ENCODE measurements around the gene TSGA10IP.

The TSGA10IP gene

DNA sequence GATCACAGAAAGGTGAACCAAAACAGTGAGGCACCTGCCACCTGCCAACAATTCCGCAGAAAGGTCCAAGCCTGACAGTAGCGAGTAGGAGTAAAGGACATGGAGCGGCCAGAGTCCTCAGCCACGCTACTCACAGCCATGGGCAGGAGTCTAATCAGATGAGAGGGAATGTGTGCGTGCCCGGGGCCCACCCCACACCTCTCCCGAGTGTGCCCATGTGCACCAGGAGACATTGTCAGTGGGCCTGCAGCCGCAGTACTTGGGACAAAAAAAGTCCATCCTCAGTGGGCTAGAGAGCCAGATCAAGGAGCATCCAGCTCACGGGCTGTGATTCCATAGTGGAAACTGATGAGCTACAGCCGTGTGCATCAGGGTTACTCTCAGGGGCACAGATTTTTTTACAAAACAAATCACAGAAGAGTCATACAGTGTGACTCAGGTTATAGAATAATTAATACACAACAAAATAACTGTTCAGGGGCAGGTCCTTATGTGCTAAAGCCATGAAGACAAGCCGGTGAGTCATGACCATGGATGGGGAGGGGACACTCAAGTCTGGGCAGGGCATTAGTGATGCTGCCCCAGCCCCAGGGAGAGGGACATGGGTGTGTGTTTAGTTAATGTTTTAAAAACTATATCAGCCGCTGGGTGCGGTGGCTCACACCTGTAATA is 28.3 kb downstream of the TSGA10IP start:
- DNase-seq (ENCODE audit: low read depth in 2 of 2, low spot score in 1 of 2): no peak

DNA sequence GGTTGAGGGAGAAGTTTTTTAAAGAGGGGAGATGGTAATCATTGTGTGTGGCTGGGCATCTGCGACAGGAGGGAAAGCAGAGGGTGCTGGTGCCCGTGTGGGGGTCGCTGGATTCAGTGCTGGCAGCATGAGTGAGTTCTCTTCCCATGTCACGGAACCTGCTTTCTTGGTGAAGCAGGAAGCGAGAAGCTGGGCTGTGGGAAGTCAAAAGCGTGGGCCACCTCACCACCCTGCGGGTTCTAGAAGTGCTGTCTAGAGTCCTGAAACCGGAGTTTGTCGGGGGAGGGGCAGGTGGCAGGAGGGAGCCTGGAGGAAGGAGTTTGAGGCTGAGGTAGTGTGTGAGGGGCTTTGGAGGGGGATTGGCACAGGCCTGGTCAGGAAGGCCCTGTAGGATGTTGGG is 30.5 kb downstream of the TSGA10IP start:
- DNase-seq (ENCODE audit: low read depth in 2 of 2, low spot score in 1 of 2): no peak

DNA sequence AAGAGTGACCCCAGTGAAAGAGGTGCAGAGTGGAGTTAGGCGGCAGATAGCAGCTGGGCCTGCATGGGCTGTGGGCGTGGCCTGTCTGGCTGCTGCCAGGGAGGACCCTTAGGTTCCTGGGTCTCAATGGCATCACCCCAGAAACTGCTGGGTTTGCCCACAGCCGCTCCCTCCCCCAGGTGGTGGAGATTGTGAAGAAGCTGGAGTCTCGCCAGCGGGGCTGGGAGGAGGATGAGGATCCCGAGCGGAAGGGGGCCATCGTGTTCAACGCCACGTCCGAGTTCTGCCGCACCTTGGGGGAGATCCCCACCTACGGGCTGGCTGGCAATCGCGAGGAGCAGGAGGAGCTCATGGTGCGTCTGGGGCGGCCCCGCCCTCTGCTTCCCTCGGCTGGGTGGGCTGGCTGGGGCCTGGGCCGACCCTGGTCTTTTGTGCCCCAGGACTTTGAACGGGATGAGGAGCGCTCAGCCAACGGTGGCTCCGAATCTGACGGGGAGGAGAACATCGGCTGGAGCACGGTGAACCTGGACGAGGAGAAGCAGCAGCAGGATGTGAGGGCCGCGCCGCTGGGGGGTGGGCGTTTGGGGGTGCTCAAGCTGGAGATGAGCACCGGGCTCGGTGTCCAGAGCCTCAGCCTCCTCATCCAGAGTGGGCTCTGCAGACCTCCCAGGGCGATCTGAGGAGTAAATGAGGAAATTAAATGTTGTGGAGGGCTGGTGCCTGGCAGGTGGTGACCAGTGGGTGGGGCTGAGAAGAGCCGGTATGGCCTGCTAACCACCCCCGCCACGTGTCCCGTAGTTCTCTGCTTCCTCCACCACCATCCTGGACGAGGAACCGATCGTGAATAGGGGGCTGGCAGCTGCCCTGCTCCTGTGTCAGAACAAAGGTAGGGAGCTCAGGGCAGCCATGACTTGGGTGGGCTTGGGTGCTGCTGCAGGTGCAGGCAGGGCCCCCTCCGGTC is 31.2 kb downstream of the TSGA10IP start:
- DNase-seq (ENCODE audit: low read depth in 2 of 2, low spot score in 1 of 2): no peak

DNA sequence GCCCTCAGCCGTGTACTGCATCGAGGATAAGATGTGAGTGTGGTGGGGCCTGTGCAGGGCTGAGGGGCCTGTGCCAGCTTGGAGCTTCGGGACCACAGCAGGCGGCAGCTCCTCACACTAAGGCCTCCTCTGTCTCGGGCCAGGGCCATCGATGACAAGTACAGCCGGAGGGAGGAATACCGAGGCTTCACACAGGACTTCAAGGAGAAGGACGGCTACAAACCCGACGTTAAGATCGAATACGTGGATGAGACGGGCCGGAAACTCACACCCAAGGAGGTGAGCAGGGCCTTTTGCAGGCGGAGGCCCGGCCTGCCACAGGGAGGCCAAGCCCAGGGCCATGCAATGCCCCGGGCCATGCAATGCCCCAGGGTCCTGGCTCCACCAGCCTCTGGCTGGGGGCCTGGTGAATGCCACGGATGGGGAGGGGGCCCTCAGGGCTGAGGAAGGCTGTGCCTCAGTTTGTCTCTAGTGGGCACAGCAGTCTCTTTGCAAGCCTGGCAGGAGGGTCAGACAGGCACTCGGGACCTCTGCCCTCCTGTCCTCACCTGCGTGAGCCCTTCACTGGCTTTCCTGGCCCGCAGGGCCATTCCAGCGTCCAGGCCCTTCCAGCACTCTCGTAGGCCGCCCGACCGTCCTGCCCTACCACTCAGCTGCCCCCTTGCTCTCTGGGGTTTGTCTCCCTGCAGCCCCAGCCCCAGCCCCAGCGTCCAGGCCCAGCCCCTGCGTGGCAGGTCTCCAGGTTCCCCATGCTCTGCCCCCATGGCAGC is 32.5 kb downstream of the TSGA10IP start:
- no peak for DNase-seq (ENCODE audit: low read depth in 2 of 2, low spot score in 1 of 2)

DNA sequence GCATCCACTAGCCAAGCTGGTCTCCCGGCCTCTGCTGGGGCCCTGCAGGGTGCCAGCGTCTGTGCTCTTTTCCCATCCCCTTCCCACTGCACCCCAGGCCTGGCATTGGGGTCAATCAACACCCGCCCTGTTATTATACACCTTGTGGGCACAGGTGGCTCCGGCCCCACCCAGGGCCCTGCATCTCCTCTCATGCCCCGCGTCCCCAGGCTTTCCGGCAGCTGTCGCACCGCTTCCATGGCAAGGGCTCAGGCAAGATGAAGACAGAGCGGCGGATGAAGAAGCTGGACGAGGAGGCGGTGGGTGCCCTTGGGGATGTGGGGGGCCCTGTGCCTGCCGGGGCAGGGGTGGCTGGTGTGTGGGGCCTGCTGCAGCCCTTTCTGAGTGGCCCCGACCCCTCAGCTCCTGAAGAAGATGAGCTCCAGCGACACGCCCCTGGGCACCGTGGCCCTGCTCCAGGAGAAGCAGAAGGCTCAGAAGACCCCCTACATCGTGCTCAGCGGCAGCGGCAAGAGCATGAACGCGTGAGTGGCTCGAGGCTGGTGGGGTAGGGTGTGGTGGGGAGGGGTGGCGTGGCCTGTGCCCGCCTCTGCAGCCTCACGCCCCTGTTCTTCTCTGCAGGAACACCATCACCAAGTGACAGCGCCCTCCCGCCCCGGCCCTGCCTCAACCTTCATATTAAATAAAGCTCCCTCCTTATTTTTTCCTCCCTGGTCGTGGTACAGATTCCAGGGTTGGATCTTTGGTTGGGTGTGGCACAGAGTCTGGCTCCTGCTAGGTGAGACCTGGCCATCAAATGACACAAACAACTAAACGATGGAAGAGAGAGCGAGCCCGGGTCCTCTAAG is 33.3 kb downstream of the TSGA10IP start:
- DNase-seq (ENCODE audit: low read depth in 2 of 2, low spot score in 1 of 2): no peak

DNA sequence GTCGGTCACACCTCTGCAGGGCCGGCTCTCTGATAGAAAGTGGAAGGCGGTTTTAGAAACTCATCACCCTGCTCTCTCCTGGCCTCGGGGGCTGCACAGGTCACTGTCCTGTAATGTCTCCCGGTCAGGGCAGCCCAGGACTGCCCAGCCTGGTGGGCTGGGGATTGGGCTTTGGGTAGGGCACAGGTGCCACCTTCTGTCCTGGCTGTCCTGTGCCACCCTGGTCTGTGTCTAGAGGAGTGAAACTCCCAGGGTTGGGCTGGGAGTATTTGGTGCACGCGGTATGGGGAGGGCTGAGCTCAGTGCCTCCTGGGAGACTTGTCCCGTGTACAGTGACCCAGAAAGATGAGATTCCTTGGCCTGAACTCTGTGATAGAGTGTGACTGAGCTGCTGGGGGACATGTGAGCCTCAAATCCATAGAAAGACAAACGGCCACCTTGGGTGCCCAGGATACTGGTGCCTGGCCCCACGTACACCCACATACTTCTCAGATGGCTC is 34.0 kb downstream of the TSGA10IP start:
- DNase-seq (ENCODE audit: low read depth in 2 of 2, low spot score in 1 of 2): no peak

DNA sequence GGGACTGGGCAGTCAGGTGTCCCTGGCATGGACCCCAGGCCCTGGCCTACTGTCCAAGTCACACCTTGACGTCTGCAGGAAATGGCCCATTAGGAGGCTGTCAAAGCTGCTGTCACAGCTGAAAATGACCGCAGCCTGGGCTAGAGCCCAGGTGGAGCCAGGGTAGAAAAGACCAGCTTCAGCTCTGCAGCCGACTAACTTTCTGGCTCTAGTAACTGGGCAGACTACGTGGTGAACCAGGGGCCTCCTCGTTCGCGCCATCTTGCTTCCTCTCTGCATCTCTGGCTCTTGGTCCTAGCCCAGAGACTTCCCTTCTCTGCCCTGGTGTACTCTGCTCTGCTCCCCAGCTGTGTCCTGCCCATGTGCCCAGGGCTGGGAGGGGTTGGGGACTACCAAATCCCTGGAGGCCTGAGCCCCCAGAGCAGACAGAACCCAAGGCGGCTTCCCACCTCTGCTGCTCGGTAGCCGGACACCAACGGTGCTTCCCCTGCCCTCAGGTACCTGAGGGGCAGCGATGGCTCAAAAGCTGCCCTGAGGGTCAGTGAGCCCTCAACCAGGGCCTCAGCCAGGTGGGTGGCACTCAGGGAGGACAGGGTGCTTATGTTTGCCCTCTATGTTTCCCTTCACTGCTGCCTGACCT is 35.9 kb downstream of the TSGA10IP start:
- DNase-seq (ENCODE audit: low read depth in 2 of 2, low spot score in 1 of 2): no peak

DNA sequence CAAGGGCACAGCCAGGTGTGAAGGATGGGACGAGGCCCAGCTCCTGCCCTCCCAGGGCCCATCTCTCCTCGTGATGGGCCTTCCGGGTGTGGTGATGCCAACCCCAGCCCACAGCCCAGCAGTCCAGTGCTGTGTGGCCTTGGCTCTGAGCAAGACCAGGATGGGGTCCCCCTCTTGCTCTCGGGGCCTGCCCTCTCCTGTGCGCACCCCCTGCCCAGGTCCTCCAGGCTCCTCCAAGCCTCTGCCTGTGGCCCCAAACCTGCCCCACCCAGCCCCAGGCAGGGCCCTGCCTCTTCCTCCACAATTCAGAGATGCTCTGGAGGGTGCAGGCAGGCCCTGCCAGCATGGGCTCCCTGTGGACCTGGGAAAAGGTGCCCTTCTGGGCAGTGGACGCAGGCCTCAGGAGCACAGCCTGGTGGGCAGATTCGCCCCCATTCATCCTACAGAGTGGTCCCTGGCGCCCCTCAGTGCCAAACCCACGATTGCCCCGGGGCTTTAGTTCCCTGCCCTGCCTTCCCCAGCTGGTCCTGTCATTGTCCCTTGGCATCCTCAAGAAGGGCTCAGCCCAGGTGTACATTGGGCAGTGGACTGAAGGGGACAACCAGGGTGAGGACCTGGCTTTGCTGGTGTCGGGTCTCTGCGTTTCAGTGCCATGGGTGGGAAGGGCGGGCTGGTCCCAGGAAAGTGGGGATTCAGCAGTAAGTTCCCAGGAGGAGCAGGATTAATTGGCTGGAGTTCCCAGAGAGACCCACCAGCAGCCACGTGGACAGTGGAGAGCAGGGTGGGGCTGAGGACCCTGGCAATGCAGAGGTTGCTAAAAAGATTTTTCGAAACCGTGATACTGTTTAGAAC is 36.9 kb downstream of the TSGA10IP start:
- no peak for DNase-seq (ENCODE audit: low read depth in 2 of 2, low spot score in 1 of 2)

DNA sequence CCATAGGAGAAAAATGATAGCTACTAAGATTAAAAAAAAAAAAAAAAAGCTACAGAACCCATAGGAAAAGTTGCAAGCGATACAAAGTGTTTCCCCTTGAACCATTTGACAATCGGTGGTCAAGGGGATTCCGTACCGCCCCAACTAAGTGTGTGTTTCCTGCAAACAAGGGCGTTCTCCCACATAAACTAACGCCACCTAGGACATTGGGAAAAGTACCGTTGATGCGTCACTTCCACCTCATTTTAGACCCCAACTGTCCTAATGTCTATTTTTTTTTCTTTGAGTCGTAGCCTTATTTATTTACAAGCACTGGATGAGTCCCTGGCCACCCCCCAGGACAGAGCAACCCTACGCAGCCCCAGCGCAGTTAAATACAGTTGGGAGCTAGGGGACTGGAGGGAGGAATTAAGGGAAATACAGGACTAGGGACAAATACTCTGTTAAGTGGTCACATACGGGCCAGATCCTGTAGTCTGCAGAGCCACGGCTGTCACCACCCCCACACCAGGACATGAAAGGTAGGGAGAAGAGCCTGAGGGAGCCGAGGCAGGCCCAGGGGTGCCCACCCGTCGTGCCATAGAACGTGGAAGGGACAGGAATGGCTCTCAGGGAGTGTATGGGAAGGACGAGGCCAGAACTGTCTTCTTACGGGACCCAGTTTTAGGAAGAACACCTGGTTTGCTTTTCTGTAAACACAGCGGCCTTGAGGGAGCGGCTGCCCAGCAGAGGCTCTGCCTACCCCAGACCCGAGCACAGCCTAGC is 37.7 kb downstream of the TSGA10IP start:
- no peak for DNase-seq (ENCODE audit: low read depth in 2 of 2, low spot score in 1 of 2)

DNA sequence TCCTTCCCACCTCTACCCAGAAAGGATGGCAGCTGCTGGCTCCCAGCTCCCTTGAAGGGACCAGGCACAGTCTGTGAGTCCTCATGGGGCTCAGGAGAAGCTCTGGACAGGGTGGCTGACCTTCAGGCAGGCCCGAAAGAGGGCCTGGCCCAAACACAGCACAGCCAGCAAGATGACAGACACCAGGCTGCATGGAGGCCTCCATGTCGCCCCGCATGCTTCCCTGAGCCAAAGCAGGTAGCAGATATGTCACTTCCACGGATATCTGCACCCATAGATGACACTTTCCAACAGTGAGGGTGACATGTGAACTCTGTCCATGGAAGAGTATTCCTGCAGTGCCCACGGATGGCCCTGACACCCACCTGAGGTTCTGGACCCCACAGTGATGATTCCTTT is 38.3 kb downstream of the TSGA10IP start:
- DNase-seq (ENCODE audit: low read depth in 2 of 2, low spot score in 1 of 2): no peak

DNA sequence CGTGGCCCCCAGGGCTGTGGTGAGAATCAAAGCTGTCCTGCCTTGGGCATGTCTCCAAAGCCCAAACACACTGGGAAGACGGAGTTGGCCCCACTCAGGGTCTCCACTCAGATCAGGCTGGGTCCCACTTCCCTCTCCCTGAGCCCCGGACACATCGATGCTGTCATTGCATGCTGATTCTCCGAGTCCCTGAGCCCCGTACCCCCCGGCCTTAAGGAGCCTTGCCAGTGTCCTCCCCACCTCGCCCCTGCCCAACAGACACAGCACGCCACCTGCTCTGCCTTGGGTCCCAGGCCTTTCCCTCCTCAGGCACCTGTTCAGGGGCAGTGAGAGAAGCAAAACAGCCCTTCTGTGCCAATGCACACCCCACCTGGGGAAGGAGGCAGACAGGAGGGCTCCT is 42.1 kb downstream of the TSGA10IP start:
- no peak for DNase-seq (ENCODE audit: low read depth in 2 of 2, low spot score in 1 of 2)

DNA sequence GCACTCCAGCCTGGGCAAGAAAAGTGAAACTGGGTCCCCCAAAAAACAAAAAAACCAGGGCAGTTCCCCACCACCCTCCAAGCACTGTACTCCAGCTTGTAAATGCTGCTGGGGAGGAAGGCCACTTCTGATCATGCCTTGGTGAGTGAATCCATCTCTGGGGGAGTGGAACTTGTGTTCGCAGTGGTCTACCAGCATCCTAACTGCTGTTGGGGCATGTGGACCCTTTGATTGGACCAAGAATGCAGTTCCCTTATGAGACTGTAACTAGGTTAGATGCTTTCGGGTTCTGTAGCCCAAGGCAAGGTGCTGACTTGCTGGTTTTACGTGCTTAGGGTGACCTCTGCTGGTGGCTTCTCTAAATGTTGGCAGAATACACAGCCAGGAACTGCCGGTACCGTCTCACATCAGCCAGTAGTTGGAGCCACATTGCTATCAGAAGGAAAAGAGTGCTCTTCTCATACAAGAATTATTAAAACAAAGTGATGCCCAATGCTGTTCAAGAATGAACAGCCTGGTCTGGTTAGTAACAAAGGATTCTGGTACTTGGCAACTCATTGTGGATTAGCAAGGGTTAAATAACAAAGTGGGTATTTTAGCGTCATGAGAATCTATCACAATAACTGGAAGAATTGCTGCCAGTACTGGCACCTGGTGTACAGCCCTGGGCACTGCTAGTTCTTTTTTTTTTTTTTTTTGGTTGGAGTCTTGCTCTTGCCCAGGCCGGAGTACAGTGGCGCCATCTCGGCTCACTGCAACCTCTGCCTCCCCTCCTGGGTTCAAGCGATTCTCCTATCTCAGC is 43.7 kb downstream of the TSGA10IP start:
- DNase-seq (ENCODE audit: low read depth in 2 of 2, low spot score in 1 of 2): peak; percentile 72 to 83

DNA sequence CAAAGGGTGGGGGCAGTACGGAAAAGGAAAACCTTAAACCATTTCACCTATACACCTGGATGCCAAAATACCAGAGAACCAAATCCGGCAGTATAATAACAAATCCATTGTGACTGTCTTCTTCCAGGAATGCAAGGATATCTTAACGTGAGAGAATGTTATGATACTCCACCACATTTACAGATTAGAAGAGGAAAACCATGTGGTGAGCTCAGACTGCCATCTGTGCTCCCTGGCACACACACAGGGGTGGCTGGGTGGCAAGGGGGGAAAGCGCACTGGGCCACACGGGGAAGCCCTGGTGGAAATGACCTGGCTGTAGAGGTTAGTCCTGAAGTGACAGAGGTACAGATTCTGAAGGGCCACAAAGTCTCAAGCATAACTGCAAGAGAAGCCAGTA is 46.8 kb downstream of the TSGA10IP start:
- DNase-seq (ENCODE audit: low read depth in 2 of 2, low spot score in 1 of 2): no peak

DNA sequence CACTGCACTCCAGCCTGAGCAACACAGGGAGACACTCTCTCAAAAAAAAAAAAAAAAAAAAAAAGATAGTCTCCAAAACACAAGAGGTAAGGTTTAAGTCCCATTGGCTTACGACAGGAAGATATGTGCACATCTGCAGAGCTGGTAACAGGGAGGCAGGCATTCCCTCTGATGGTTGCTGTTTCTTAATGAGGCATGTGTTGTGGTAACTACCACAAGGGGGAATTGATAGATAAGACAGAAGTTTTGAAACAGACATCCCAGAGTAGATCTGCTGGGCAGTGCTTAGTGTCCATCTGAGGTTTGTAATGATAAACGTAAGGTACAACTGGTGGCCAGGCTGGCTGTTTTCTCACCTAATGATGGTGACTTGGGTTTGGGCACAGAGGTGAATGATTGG is 52.0 kb downstream of the TSGA10IP start:
- no peak for DNase-seq (ENCODE audit: low read depth in 2 of 2, low spot score in 1 of 2)

DNA sequence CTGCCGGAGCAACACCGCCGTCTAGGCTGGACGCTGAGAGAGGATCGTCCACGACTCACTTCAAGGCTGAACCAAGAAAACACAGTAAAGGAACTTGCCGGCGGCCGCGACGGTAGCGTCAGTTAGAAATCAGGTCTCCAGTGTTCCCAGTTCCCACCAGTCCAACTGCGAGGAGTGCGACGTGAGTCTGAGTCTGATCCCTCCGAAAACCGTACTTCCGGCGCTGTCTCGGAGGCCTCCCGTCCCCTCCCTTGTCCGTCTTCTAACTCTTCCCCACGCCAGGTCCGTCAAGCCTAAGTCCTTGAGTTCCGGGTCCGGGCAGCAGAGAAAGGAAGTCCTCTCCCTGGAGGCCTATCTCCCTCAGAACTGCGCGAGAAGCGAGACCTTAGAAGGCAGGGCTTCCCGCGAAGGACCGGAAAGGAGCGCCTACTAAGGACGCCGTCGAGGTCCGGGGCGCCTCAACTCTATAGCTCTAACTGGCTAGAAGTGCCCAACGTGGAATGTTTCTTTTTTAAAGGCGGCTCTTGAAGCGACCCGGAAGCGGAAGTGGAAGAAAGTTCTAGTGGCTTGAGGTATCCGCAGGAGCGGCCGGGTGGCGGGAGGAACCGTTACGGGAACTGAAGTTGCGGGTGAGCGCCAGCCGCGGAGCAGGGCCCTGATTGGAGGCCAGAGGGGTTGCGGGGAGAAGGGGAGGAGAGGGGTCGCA is 56.8 kb downstream of the TSGA10IP start, which contains the start of the genes BANF1 and EIF1AD:
Gene BANF1, plus strand, starts transcription at position 562 of the 706 bp plus-strand sequence. CDS start 748 bp downstream, outside the sequence.
Gene EIF1AD, minus strand, starts transcription at position 216 of the 706 bp plus-strand sequence. CDS start 1,768 bp downstream, outside the sequence.
- peak; percentile 78 to 83 for DNase-seq (ENCODE audit: low read depth in 2 of 2, low spot score in 1 of 2)

DNA sequence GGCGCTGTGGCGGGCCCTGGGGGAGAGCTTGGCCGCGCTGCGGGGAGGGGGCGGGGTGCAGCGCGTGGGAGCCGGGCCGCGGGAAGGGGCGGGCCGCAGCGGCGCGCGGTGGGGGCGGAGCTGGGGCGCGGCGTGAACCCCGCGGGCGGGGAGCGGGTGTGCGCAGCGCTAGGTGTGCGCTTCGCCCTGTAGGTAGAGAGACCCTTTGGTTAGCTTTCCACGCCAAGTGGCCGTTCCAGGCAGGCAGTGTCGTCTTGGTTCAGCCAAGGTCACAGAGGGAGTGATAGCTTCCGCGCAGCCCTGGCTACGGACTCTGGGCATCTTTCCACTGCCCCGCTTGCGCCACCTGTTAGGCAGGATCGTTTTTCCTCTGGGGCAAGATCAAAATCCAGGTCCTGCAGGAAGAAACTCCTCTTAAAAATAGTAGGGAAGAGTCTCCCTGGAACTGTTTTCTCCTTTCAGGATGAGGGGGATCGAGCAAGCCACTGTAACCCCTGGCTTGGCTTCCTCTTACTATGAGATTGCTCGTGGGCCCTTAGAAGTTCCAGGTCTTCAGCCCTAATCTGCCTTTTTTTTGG is 57.5 kb downstream of the TSGA10IP start:
- DNase-seq (ENCODE audit: low read depth in 2 of 2, low spot score in 1 of 2): peak in 1 of 2 donors; percentile 42

Measured in stimulated activated CD8-positive, alpha-beta memory T cell treated with anti-CD3 and anti-CD28 coated beads, Interleukin-4, amount 100 ng/mL, for 1 hour (primary cell).